GM19372 (cell line): ENCODE data around the gene CDK5RAP2.

Source experiments
- ATAC-seq: cut with Tn5 transposase; IDR thresholded peaks from one replicate; pipeline ENCODE4 v1.9.1; 2021; ENCODE audit warnings: mild to moderate bottlenecking, low read depth, moderate library complexity; ENCODE audit not compliant: unreplicated experiment

Gene CDK5RAP2

DNA sequence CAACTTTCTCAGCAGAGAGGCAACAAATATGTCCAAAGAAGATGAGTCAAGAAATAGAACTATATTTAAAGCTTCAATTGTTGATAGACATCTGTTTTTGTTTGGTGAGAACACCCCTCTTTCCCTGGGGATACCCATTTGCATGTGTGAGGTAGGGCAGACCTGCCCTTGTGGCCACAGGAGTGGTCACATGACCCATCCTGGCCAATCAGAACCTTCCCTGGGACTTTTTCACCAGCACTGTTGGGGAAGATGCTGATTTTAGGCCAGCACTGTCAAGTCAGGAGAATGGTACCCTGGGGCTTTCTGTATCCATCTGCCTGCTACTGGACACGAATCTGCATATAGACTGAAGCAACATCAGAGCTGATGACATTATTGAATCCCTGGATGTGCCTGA lies 211.2 kb downstream of the CDK5RAP2 start:
- no peak for ATAC-seq

DNA sequence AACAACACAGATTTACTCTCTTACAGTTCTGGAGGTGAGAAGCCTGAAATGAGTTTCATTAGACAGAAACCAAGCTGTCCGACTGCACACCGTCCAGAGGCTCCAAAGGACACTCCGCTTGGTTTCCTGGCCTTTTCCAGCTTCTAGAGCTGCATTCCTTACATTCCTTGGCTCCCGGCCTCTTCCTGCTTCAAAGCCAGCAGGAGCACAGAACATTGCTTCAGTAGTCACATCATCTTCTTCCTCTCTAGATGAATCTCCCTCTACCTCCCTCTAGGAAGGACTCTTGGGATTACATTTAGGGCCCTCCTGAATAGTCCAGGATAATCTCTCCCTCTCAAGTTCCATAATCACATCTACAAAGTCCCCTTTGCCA lies 213.3 kb downstream of the CDK5RAP2 start:
- ATAC-seq, result no peak

DNA sequence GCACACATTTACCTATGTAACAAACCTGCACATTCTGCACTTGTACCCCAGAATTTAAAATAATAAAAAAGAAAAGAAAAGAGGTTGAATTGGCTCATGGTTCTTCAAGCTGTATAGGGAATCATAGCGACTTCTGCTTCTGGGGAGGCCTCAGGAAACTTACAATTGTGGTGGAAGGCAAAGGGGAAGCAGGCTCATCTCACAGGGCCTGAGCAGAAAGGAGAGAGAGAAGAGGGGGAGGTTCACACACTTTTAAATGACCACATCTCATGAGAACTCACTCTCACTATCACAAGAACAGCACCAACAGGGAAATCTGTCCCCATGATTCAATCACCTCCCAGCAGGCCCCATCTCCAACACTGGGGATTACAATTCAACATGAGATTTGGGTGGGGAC lies 214.6 kb downstream of the CDK5RAP2 start:
- ATAC-seq, result no peak

DNA sequence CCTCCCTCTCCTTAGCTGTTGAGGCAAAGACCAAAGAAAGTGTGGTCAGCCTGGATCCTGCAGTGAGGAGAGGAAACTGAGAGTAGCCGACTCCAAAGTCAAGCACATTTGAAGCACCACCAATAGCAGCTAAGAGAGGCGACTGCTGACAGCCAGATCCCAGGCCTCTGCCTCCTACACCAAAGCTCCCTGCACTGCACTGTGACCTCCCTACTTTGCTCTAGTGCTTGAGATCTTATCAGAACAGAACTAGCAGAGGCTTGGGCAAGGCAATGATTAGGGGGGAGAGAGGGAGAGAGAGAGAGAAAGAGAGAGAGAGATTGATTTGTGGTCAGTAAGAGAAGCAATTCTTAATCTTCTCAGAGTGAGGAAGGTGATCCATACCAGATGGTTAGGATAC lies 216.3 kb downstream of the CDK5RAP2 start:
- no peak for ATAC-seq

DNA sequence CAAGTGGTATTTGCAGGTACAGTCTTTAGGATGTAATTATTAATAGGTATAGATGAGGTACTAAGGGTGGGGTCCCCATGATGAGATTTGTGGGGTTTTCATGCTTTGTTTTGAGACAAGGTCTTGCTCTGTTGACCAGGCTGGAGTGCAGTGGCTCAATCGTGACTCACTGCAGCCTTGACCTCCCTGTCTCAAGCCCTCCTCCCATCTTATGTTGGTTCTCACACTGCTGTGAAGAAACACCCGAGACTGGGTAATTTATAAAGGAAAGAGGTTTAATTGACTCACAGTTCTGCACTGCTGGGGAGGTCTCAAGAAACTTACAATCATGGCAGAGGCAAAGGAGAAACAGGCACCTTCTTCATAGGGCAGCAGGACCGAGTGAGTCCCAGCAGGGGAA lies 217.5 kb downstream of the CDK5RAP2 start:
- no peak for ATAC-seq

DNA sequence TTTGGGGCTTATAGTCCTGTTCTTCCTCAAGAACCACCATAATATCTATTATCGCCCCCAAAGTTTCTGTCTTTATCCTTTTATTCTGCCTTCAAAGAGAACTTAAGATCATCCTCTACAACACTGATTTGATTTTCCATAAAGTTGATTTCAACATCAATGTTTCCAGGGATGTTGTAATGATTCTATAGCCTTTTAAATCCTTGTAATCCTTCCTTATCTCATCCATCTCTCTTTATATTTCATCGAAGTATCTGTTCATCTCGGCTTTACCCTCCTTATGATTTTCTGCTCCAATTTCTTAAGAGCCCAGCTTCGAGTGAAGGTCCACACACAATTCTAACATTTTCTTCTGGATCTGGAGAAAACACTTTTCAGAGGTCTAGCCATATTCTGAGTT lies 218.4 kb downstream of the CDK5RAP2 start:
- no peak for ATAC-seq

DNA sequence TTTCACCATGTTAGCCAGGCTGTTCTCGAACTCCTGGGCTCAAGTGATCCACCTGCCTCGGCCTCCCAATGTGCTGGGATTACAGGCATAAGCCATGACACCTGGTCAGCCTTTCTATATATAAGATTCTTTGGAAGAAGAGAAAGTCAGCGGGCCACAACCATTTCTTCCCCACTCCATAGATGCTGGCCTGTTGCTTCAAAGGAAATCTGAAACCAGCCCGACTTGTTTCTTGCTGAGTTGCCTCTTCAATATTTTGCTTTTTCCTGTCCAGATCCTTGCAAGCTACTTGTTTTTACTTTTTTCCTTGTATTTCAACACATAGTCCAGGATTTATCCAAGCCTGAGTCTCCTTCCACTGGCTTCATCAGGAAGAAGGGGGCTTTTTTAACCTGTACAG lies 219.5 kb downstream of the CDK5RAP2 start:
- ATAC-seq, result no peak

DNA sequence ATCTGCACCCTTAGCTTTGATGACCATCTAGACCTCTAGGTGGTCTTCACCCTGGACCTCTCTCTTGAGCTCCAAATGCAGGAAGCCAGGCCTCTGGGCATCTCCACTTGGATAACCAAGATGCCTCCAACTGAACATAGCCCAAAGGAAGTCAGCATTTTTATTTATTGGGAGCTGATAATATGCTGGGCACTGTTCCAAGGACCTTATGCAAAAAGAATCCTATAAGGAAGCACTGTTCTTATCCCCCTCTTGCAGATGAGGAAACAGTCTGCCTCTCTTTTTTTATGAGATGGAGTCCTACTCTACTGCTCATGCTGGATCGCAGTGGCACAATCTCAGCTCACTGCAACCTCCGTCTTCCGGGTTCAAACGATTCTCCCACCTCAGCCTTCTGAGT lies 219.9 kb downstream of the CDK5RAP2 start:
- ATAC-seq, result no peak

DNA sequence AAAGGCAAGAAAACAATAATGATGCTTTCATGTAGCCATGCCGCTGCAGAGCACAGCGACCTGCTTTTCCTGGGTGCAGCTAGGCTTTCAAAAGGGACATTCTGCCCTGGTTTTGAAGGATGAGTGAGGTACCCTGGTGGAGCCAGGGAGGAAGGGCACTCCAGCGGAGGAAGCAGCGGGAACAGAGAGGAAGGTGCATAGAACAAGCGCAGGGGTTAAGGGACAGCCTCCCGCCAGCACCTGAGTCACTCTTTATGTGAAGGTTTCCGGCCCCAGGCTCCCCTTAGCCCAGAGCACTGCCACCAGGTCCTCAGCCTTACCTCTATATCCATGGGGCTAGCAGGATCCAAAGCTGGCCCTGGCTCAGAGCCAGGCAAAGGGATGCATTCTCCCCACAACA lies 221.1 kb downstream of the CDK5RAP2 start:
- no peak for ATAC-seq

DNA sequence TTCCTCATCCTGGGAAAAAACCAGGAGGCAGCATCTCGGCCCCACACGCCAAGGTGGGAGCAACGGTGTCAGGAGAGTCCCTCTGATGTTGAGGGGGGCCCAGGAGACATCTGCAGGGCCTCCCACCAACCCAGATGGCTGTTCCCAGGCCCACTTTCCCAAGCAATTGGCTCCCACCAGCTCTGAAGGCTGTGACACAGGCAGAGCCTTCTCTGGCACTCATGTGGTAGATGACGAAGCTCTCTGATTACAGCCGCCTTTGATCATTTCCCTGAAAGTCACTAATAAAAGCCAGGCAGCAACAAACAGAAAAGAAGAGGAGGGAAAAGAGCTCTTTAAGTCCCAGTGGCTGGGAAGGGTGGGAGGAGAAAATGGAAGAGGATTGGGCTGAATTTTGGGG lies 226.5 kb downstream of the CDK5RAP2 start:
- no peak for ATAC-seq

DNA sequence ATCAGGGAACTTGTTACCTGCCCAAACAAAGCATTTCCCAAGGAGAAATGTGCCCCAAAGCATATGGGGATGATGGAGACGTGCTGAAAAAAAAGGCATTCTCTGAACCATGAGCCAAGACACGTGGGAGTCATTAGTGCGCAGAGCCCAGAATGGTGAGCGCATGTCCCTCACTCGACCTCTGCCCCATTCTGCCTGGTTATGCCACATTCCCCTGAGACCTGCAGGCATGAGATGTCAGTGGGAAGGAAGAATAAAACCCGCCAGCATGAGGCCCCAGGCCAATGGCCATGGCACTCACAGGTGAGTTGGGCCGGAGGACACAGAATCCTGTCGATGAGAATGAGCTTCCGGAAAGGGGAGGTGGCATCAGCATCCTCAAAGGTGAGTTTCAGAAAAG lies 228.9 kb downstream of the CDK5RAP2 start:
- no peak for ATAC-seq

DNA sequence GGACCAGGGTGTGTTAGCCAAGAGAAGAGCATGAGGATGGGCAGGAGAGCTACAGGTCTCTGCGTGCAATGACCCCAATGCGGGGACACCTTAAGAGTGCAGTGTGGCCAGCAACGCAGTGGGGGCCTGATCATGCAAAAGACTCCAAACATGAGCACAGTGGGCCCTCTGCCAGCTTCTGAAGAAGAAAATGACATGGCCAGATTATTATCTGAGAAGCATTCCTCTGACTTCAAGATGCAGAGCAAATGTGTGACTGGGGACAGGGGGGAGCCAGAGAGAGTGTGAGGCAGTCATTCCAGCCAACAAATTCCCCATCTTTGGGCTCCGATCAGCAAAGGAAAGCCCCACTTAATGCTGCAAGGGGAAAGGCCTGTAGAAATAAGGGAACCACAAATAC lies 229.4 kb downstream of the CDK5RAP2 start:
- no peak for ATAC-seq

DNA sequence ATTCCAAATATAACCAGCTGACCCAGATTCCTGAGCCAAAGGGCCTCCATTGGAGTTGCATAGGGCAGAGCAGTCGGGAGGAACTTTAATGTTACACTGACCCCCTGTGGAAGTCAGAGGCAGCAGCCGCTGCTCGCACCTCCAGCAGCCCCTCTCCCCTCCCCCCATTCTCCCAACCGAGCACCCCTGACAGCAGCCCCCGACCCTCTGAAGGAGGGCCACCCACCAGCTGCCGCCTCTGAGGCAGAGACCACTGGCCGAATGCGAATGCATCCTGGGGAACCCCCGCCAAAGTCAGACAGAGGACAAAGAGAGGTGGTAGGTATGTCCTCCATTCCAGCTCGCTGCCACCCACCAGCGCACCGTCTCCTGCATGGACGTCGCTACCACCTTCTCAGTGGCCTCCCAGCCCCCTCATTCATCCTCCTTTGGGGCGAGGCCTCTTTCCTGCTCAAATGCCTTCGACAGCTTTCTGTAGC lies 231.0 kb downstream of the CDK5RAP2 start:
- ATAC-seq, result no peak

DNA sequence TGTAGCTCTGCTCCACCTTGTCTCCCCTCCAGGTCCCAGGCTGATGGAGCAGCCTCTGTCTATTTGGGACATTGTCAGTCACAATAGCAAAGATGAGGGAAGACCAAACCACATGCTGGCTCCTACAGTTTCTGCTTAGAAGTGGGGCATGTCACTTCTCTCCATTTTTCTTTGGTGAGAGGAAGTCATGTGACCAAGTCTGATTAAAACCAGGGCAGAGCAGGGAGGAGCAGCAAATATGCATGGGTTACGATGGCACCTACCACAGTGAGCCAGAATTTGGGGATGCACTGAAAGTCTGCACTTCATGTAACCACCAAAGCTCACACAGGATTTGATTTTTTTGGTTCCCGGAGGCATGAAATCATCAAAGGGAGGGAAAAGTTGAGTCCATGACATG lies 234.6 kb downstream of the CDK5RAP2 start:
- ATAC-seq, result no peak

DNA sequence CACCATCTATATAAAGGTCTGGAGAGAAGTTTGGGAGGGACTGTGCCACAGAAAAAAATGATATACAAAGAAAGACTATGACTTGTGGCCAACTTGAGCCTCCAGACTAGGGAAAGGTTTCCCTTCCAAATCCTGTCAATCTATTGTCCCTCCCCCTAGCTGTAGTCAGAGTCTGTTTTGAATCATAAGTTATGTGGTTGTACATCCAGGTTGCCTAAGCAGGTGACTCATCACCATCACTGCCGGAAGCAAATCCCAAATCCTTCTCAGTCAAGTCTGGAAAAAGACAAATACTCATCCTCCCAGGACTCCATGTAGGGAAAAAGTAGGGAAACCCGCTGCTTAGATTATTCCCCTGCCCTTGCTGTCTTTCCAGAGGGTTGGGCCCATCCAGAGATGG lies 235.7 kb downstream of the CDK5RAP2 start:
- no peak for ATAC-seq

DNA sequence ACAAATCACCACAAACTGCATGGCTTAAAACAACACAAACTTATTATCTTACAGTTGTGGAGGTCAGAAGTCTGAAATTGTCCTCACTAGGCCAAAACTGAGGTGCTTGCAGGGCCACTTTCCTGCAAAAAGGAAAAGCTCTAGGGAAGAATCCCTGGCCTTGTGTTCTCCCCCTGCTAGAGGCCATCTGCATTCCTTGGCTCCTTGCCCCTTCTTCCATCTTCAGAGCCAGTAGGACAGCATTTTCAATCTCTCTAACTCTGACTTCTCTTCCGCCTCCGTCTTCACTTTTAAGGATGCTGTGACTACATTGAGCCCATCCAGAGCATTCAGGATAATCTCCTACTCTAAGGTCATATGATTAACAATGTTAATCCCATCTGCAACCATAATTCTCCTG lies 236.6 kb downstream of the CDK5RAP2 start:
- ATAC-seq, result no peak
